Measurements from ENCODE around the gene NBDY. TPM values are rescaled to one million over a fixed set of nuclear protein-coding genes. Genes with fewer than 3 reads are reported as not detected.

NBDY gene
- total RNA-seq, 4 donors from 2014 or later, result 7.0 to 25.1 (median 9.5) TPM

- TF ChIP-seq CTCF (IDR thresholded peaks at IDR 0.05; ENCODE audit: low read depth), result no peak
Measured at GRCh38 chrX:56790778-56791177, 61.7 kb downstream of the NBDY start.

GRCh38 chrX:56791456-56791855 lies 62.4 kb downstream of the NBDY start:
- no peak for TF ChIP-seq CTCF (IDR thresholded peaks at IDR 0.05; ENCODE audit: low read depth)

GRCh38 chrX:56792270-56793111 lies 63.4 kb downstream of the NBDY start:
- no peak for TF ChIP-seq CTCF (IDR thresholded peaks at IDR 0.05; ENCODE audit: low read depth)

GRCh38 chrX:56793112-56793430 lies 64.0 kb downstream of the NBDY start:
- no peak for TF ChIP-seq CTCF (IDR thresholded peaks at IDR 0.05; ENCODE audit: low read depth)

- TF ChIP-seq CTCF (IDR thresholded peaks at IDR 0.05; ENCODE audit: low read depth), result no peak
Measured at GRCh38 chrX:56793521-56794320, 64.7 kb downstream of the NBDY start.

GRCh38 chrX:56794404-56795230 lies 65.6 kb downstream of the NBDY start:
- TF ChIP-seq CTCF (IDR thresholded peaks at IDR 0.05; ENCODE audit: low read depth), result no peak

Data from subcutaneous adipose tissue (tissue), 4 donors.